Pancreas (tissue), 10 donors: Measurements from ENCODE around the gene DGKD. TPM values are rescaled to one million over a fixed set of nuclear protein-coding genes. Genes with fewer than 3 reads are reported as not detected.

Source experiments
- ATAC-seq, 4 donors: fragments of 200-7000 bp; cut with Tn5 transposase; one replicate each; pipeline versions ENCODE4 v1.8.0 to v1.9.1; 2020; ENCODE audit warnings: mild to moderate bottlenecking in 4 of 4, moderate library complexity in 4 of 4
- DNase-seq, 6 donors: peaks; one replicate each; pipeline ENCODE4 v3.0.0-alpha.2; 2020
- FAIRE-seq: peaks from 2 replicates; lab custom pipeline; 2012; peaks lifted over from hg19 to GRCh38; lab: Jason Lieb, UNC
- H3K27ac ChIP-seq, 4 donors: fragments of 200-600 bp; sonication (generic); 1 replicate in 3 of 4; 2 replicates in 1 of 4; pipeline versions ENCODE4 v1.5.0 to v1.8.0; 2020
- H3K27me3 ChIP-seq, 4 donors: fragments of 200-600 bp; one replicate each; pipeline ENCODE4 v1.8.0; 2021
- H3K36me3 ChIP-seq, 3 donors: fragments of 200-600 bp; sonication (generic) in 1 of 3; one replicate each; pipeline versions ENCODE4 v1.5.0 to v1.8.0; 2020 to 2021
- H3K4me1 ChIP-seq, 3 donors: fragments of 200-600 bp; one replicate each; pipeline ENCODE4 v1.8.0; 2021
- H3K4me3 ChIP-seq, 4 donors: fragments of 200-600 bp; sonication (generic) in 2 of 4; one replicate each; pipeline versions ENCODE4 v1.5.0 to v1.8.0; 2020 to 2021
- H3K9me3 ChIP-seq, 4 donors: fragments of 200-600 bp; one replicate each; pipeline ENCODE4 v1.8.0; 2021
- CTCF ChIP-seq, 4 donors: fragments of 200-600 bp; sonication (generic) in 3 of 4; IDR thresholded peaks; one replicate each; pipeline versions ENCODE4 v1.5.0 to v1.8.0; 2021; ENCODE audit warnings: antibody characterized with exemption in 4 of 4
- WGBS, 2 donors: extraction: QIAGEN DNeasy Blood & Tissue Kit; methylation state at CpG; one replicate each; pipeline ENCODE4 v1.1.7; 2013; 5-methylcytosine and 5-hydroxymethylcytosine counted together
- intact Hi-C, 3 donors: fragments of 100-400 bp; cut with DNase I; formaldehyde crosslinking; loops; one replicate each; pipeline versions ENCODE4 v1.11.1 to v1.14.2; 2022
- polyA plus RNA-seq, 2 donors: library from polyadenylated mRNA; stranded (reverse); fragments of 200-250 nt; gene quantifications; one replicate each; pipeline ENCODE4 v1.2.3, GENCODE V29; 2013
- total RNA-seq, 6 donors: library from RNA; stranded (reverse); fragmentation: NEBNext Ultra II Directional in 4 of 6; extraction: Animal tissue kit (Norgen Biotek cat#: 25700) in 4 of 6; gene quantifications; one replicate each; pipeline versions ENCODE4 v1.2.1 to v1.2.4, GENCODE V29; 2021 to 2023
- donor health status: healthy with polysubstance abuse.
- donor health status: DM: no; HTN: no; CAD: no; lungs with moderate emphysema.
- donor health status: DM: no; HTN: no; CAD: no.
- donor health status: control.
- donor health status: control.
- donor health status: Bipolar disorder and iron deficiency.
- donor health status: DM: yes; HTN: yes; CAD: no.
- donor health status: DM: no; HTN: no; CAD: no.
- donor health status: DM: no; HTN: no; CAD: no.
- donor health status: DM: yes; HTN: yes; CAD: no.

Gene DGKD
- total and polyA plus RNA-seq, 8 donors, result 6.7 to 16.3 (median 8.9) TPM

GRCh38 chr2:233361297-233361696, 7.0 kb downstream of the DGKD start:
- FAIRE-seq, result no peak
- Histone ChIP-seq H3K36me3 (no peaks in the 10 kb centered on the region), H3K4me1 (no peaks in the 10 kb centered on the region), H3K27ac (no peak overlapping the region), H3K27me3 (no peaks in the 10 kb centered on the region), H3K4me3 (no peak overlapping the region), H3K9me3 (no peaks in the 10 kb centered on the region)
- WGBS, 2 donors, result 81 to 82% methylated on average over 7 of the region's 7 CpGs
- intact Hi-C loops, result no loop called here
- no peak for TF ChIP-seq CTCF (IDR thresholded peaks at IDR 0.05)
- no peak for DNase-seq
- ATAC-seq, result no peak

- Histone ChIP-seq H3K27ac (no peak overlapping the region), H3K4me3 (no peak overlapping the region), H3K9me3 (no peaks in the 10 kb centered on the region), H3K27me3 (no peaks in the 10 kb centered on the region), H3K4me1 (no peaks in the 10 kb centered on the region), H3K36me3 (no peaks in the 10 kb centered on the region)
- intact Hi-C loops, result no loop called here
- no peak for ATAC-seq
- DNase-seq, result no peak
- TF ChIP-seq CTCF (IDR thresholded peaks at IDR 0.05), result no peak
- FAIRE-seq, result no peak
- 49 to 71% methylated on average over 2 of the region's 2 CpGs for WGBS, 2 donors
Measured at GRCh38 chr2:233362742-233363141, 8.4 kb downstream of the DGKD start.

GRCh38 chr2:233363744-233364235, 9.5 kb downstream of the DGKD start:
- H3K27ac ChIP-seq, result no peak overlapping the region
- H3K27me3 ChIP-seq, result no peaks in the 10 kb centered on the region
- H3K9me3 ChIP-seq, result no peaks in the 10 kb centered on the region
- no peak overlapping the region for H3K4me3 ChIP-seq
- DNase-seq (no peak), ATAC-seq (no peak), FAIRE-seq (no peak)
- intact Hi-C loops, result no loop called here
- TF ChIP-seq CTCF (IDR thresholded peaks at IDR 0.05), result no peak
- no peaks in the 10 kb centered on the region for H3K36me3 ChIP-seq
- no peaks in the 10 kb centered on the region for H3K4me1 ChIP-seq
- 96 to 97% methylated on average over 6 of the region's 6 CpGs for WGBS, 2 donors

GRCh38 chr2:233365861-233366520, 11.7 kb downstream of the DGKD start:
- Histone ChIP-seq H3K27ac (no peak overlapping the region), H3K27me3 (no peaks in the 10 kb centered on the region), H3K4me1 (no peaks in the 10 kb centered on the region), H3K36me3 (no peaks in the 10 kb centered on the region), H3K4me3 (no peak overlapping the region), H3K9me3 (no peaks in the 10 kb centered on the region)
- DNase-seq, result no peak
- no peak for TF ChIP-seq CTCF (IDR thresholded peaks at IDR 0.05)
- intact Hi-C loops, result no loop called here
- ATAC-seq, result no peak
- no peak for FAIRE-seq
- WGBS, 2 donors, result 92 to 95% methylated on average over 6 of the region's 6 CpGs

- no peaks in the 10 kb centered on the region for H3K4me1 ChIP-seq
- WGBS, 2 donors, result 87 to 92% methylated on average over 3 of the region's 3 CpGs
- no peaks in the 10 kb centered on the region for H3K9me3 ChIP-seq
- ATAC-seq (no peak), DNase-seq (no peak), FAIRE-seq (no peak)
- H3K36me3 ChIP-seq, result no peaks in the 10 kb centered on the region
- no peak overlapping the region for H3K27ac ChIP-seq
- TF ChIP-seq CTCF (IDR thresholded peaks at IDR 0.05), result no peak
- intact Hi-C loops, result no loop called here
- H3K27me3 ChIP-seq, result no peaks in the 10 kb centered on the region
- H3K4me3 ChIP-seq, result no peak overlapping the region
Measured at GRCh38 chr2:233367586-233367985, 13.3 kb downstream of the DGKD start.
